Fibroblast of lung (primary cell): ENCODE results near the gene LTA4H. TPM values are rescaled to one million over a fixed set of nuclear protein-coding genes. Genes with fewer than 3 reads are reported as not detected.

Experiments
- DNase-seq, 2 donors: peaks; one replicate each; pipeline versions ENCODE4 v3.0.0 to v3.0.0-alpha.2; 2010; ENCODE audit warnings: low read depth in 2 of 2
- H2AFZ ChIP-seq: 2 replicates; pipeline ENCODE4 v1.5.1; 2012; ENCODE audit warnings: low read length, control low read depth, inconsistent platforms
- H3K27ac ChIP-seq: 2 replicates; pipeline ENCODE4 v1.5.1; 2011; ENCODE audit warnings: low read length, control low read depth; ENCODE audit not compliant: insufficient read depth
- H3K27me3 ChIP-seq: 2 replicates; pipeline ENCODE4 v1.5.1; 2011; ENCODE audit warnings: mild to moderate bottlenecking, low read length; ENCODE audit not compliant: control insufficient read depth, insufficient read depth
- H3K36me3 ChIP-seq: 2 replicates; pipeline ENCODE4 v1.5.1; 2011; ENCODE audit warnings: low read length; ENCODE audit not compliant: control insufficient read depth, insufficient read depth
- H3K4me1 ChIP-seq: 2 replicates; pipeline ENCODE4 v1.5.1; 2011; ENCODE audit warnings: low read length; ENCODE audit not compliant: control insufficient read depth, insufficient read depth; ENCODE audit errors: extremely low read depth
- H3K4me2 ChIP-seq: 2 replicates; pipeline ENCODE4 v1.5.1; 2011; ENCODE audit warnings: low read length, control low read depth; ENCODE audit not compliant: insufficient read depth; ENCODE audit errors: extremely low read depth
- H3K4me3 ChIP-seq, 4 experiments: fragments of 200-600 bp in 1 of 4; sonication (generic) in 1 of 4; replicated peaks in 1 of 4; 2 replicates each; pipeline ENCODE4 v1.5.1; 2011 to 2016; ENCODE audit warnings: low read length in 4 of 4, low read depth in 3 of 4, mild to moderate bottlenecking in 3 of 4, control low read depth in 2 of 4, inconsistent platforms in 1 of 4, mixed read lengths in 1 of 4; ENCODE audit not compliant: insufficient read depth in 1 of 4; ENCODE audit errors: control extremely low read depth in 1 of 4
- H3K79me2 ChIP-seq: 2 replicates; pipeline ENCODE4 v1.5.1; 2012; ENCODE audit warnings: mild to moderate bottlenecking, low read length, inconsistent platforms; ENCODE audit not compliant: control insufficient read depth, insufficient read depth
- H3K9ac ChIP-seq: 2 replicates; pipeline ENCODE4 v1.5.1; 2011; ENCODE audit warnings: mild to moderate bottlenecking, low read length, control low read depth; ENCODE audit not compliant: insufficient read depth
- H3K9me3 ChIP-seq: 2 replicates; pipeline ENCODE4 v1.5.1; 2012; ENCODE audit warnings: low read depth, low read length; ENCODE audit not compliant: control insufficient read depth, insufficient read depth
- H4K20me1 ChIP-seq: 2 replicates; pipeline ENCODE4 v1.5.1; 2011; ENCODE audit warnings: low read length; ENCODE audit not compliant: control insufficient read depth, insufficient read depth; ENCODE audit errors: extremely low read depth
- EZH2 ChIP-seq: IDR thresholded peaks from 2 replicates; pipeline ENCODE4 v1.5.1; 2012; ENCODE audit warnings: low read length, control low read depth, mild to moderate bottlenecking; ENCODE audit errors: missing control alignments
- polyA plus RNA-seq, 2 donors: library from polyadenylated mRNA; depleted of rRNA in 1 of 2; stranded (reverse) in 1 of 2; unstranded in 1 of 2; fragments of >200 nt; gene quantifications; 2 replicates each; pipeline ENCODE4 v1.2.1, GENCODE V29; 2011 to 2012; ENCODE audit warnings: missing spikeins in 1 of 2
- total RNA-seq: library from RNA; depleted of rRNA; stranded (reverse); fragments of >200 nt; gene quantifications from 2 replicates; pipeline ENCODE4 v1.2.1, GENCODE V29; 2014
- TF ChIP-seq, protein P1 (sequence below), 2 donors: IDR thresholded peaks in 1 of 2; conservative IDR thresholded peaks in 1 of 2; 1 replicate in 1 of 2; 2 replicates in 1 of 2; pipeline ENCODE4 v1.5.1; 2011 to 2012; ENCODE audit warnings: low read length in 2 of 2, control low read depth in 1 of 2, inconsistent platforms in 1 of 2, low read depth in 1 of 2, mild to moderate bottlenecking in 1 of 2

Gene LTA4H
- total and polyA plus RNA-seq, 2 donors (not counting 1 experiment from before 2014, with no cell fraction given), result 81.1 to 100 TPM

DNA sequence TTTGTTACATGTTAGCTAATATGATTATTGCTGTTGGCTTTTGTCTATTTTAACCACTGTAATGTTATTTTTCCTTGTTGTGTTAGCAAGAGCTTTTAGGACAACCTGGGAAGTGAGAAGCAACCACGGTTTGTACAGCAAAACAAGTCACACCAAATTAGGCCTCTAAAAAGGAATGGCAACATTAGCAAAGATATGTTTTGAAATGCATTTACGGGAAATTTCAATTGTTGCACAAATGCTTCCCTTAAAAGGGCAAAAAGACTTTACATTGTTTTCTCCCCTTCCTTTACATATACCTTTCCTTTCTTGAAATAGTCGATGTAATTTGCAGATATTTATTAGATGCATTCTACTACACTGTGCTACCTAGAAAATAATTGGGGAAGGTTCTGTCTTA is 4.1 kb upstream of the LTA4H start:
- no peak for DNase-seq
- Histone ChIP-seq H3K4me3 (no peak overlapping the region), H3K9ac (no peak overlapping the region), H3K27ac (no peak overlapping the region), H2AFZ (no peak overlapping the region), H3K27me3 (no peaks in the 10 kb centered on the region), H3K79me2 (no peaks in the 10 kb centered on the region), H3K9me3 (no peaks in the 10 kb centered on the region), H3K4me1 (peaks cover 4% of the 10 kb centered on the region), H4K20me1 (no peaks in the 10 kb centered on the region), H3K36me3 (no peaks in the 10 kb centered on the region), H3K4me2 (no peak overlapping the region)
- TF ChIP-seq, protein P1, sequence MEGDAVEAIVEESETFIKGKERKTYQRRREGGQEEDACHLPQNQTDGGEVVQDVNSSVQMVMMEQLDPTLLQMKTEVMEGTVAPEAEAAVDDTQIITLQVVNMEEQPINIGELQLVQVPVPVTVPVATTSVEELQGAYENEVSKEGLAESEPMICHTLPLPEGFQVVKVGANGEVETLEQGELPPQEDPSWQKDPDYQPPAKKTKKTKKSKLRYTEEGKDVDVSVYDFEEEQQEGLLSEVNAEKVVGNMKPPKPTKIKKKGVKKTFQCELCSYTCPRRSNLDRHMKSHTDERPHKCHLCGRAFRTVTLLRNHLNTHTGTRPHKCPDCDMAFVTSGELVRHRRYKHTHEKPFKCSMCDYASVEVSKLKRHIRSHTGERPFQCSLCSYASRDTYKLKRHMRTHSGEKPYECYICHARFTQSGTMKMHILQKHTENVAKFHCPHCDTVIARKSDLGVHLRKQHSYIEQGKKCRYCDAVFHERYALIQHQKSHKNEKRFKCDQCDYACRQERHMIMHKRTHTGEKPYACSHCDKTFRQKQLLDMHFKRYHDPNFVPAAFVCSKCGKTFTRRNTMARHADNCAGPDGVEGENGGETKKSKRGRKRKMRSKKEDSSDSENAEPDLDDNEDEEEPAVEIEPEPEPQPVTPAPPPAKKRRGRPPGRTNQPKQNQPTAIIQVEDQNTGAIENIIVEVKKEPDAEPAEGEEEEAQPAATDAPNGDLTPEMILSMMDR (conservative IDR thresholded peaks at IDR 0.05 in 1 of 2, IDR thresholded peaks at IDR 0.05 in 1 of 2; ENCODE audit: low read depth in 1 of 2, low read length in 2 of 2), result no peak
- no peak for TF ChIP-seq EZH2

DNA sequence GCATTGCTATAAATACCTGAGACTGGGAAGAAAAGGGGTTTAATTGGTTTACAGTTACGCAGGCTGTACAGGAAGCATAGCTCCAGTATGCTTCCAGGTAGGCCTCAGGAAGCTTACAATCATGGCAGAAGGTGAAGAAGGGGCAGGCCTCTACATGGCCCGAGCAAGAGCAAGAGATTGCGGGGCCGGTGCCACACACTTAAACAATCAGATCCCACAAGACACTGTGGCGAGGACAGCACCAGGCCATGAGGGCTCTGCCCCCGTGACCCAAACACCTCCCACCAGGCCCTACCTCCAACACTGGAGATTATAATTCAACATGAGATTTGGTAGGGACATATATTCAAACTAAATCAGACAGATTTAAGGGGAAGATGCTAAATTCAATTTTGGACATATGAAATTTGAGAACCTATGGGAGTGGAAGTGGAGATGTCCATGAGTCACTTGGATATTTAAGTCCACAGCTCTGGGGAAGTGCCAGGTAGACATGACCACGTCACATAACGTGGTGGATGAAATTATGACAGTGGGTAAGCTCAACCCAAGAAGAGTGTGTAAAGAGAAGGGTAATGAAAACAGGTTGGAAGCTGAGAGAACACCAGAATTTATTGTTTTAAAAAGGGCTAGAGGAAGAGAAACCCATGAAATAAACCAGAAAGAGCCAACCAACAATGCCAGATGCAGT is 1.5 kb upstream of the LTA4H start:
- Histone ChIP-seq H2AFZ (no peak overlapping the region), H3K9ac (no peak overlapping the region), H3K27me3 (no peaks in the 10 kb centered on the region), H4K20me1 (no peaks in the 10 kb centered on the region), H3K79me2 (no peaks in the 10 kb centered on the region), H3K27ac (no peak overlapping the region), H3K4me2 (no peak overlapping the region), H3K4me3 (no peak overlapping the region), H3K36me3 (no peaks in the 10 kb centered on the region), H3K4me1 (peaks cover 3% of the 10 kb centered on the region), H3K9me3 (no peaks in the 10 kb centered on the region)
- peak; percentile 35 to 82 for DNase-seq
- no peak for TF ChIP-seq EZH2
- TF ChIP-seq, protein P1 (conservative IDR thresholded peaks at IDR 0.05 in 1 of 2, IDR thresholded peaks at IDR 0.05 in 1 of 2; ENCODE audit: low read depth in 1 of 2, low read length in 2 of 2), result no peak

DNA sequence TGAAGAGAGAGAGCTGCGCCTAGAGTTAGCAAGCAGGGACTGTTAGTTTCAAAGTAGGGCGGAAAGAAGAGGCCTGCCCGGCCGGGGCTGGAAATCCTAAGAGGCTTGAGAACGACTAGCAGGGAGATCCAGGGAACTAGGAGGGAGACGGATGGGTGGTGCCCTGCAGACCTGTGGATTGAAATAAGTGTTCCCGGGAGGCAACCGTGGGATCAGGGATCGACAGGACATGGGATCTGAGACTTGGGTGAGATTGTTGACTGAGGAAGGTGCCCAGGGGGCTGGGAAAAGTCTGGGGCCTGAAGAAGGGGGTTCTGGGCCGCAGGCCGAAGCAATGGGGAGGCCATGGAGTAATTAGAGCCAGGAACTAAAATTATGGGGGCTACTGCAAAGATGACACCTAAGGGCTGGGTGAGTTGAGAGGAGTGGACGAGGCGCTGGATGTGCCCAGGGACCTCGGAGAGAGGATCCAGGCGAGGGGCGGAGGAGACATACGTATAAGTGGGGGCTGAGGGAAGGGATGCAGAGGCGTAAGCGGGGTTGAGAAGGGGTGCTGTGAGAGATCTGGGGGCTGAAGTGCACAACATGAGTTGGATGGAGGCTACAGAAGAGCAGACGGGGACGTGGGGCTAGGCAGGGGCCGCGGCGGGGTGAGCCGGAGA is 635 bp downstream of the LTA4H start:
- peak; percentile 37 to 45 for DNase-seq

More for the DNA sequence above, 635 bp downstream of the LTA4H start:
- Histone ChIP-seq H4K20me1 (no peaks in the 10 kb centered on the region), H3K36me3 (no peaks in the 10 kb centered on the region), H3K4me1 (peaks cover 3% of the 10 kb centered on the region), H3K27ac (peak overlapping the region; percentile 22), H3K79me2 (no peaks in the 10 kb centered on the region), H3K9me3 (no peaks in the 10 kb centered on the region), H3K27me3 (no peaks in the 10 kb centered on the region), H3K9ac (peak overlapping the region; percentile 60), H3K4me2 (peak overlapping the region; percentile 89), H2AFZ (peak overlapping the region; percentile 100), H3K4me3 (peak overlapping the region; percentile 88 to 98 (median 94))
- TF ChIP-seq EZH2, result no peak
- TF ChIP-seq, protein P1 (conservative IDR thresholded peaks at IDR 0.05 in 1 of 2, IDR thresholded peaks at IDR 0.05 in 1 of 2; ENCODE audit: low read depth in 1 of 2, low read length in 2 of 2), result no peak
